WTC11 (cell line): ENCODE results near the gene PCDHGB5. TPM values are rescaled to one million over a fixed set of nuclear protein-coding genes. Genes with fewer than 3 reads are reported as not detected.

Experiments used
- ATAC-seq: fragments of 200-7000 bp; cut with Tn5 transposase; 2 replicates; pipeline ENCODE4 v1.10.0; 2021; ENCODE audit warnings: mild to moderate bottlenecking, moderate library complexity
- CTCF ChIA-PET: fragments of 300-600 bp; sonication (Branson Sonifier 250); formaldehyde crosslinking; loops from one replicate; lab custom pipeline; 2021; ENCODE audit warnings: antibody characterized with exemption; lab: Charles Lee
- POLR2A ChIA-PET: fragments of 350-600 bp; sonication (Branson Sonifier 250); formaldehyde crosslinking; loops from one replicate; lab custom pipeline; 2021; ENCODE audit warnings: antibody characterized with exemption; lab: Charles Lee
- DNase-seq: peaks from one replicate; pipeline ENCODE4 v3.0.0; 2021; ENCODE audit warnings: low spot score
- H3K27ac Mint-ChIP-seq: 2 replicates; pipeline ENCODE4 v1.8.0; 2021; ENCODE audit warnings: mixed read lengths
- H3K27me3 Mint-ChIP-seq: 2 replicates; pipeline ENCODE4 v1.8.0; 2021; ENCODE audit warnings: low read depth, mild to moderate bottlenecking, moderate library complexity, mixed read lengths
- H3K36me3 Mint-ChIP-seq: 2 replicates; pipeline ENCODE4 v1.8.0; 2021; ENCODE audit warnings: mixed read lengths
- H3K4me1 Mint-ChIP-seq: 2 replicates; pipeline ENCODE4 v1.8.0; 2022; ENCODE audit warnings: mixed read lengths
- H3K4me3 Mint-ChIP-seq: 2 replicates; pipeline ENCODE4 v1.8.0; 2021; ENCODE audit warnings: mild to moderate bottlenecking, moderate library complexity, mixed read lengths
- H3K9me3 Mint-ChIP-seq: 2 replicates; pipeline ENCODE4 v1.8.0; 2021; ENCODE audit warnings: mixed read lengths
- ATF1 ChIP-seq: sonication (generic); formaldehyde crosslinking; IDR thresholded peaks from 2 replicates; pipeline ENCODE4 v1.8.1; 2023; ENCODE audit warnings: mild to moderate bottlenecking, moderate library complexity, missing genetic modification reagents
- CREB1 ChIP-seq: sonication (generic); formaldehyde crosslinking; IDR thresholded peaks from 2 replicates; pipeline ENCODE4 v1.8.0; 2023; ENCODE audit warnings: mild to moderate bottlenecking, missing genetic modification reagents
- CREM ChIP-seq: sonication (generic); formaldehyde crosslinking; IDR thresholded peaks from 2 replicates; pipeline ENCODE4 v1.8.1; 2022; ENCODE audit warnings: mild to moderate bottlenecking, missing genetic modification reagents, moderate library complexity
- E2F4 ChIP-seq: sonication (generic); formaldehyde crosslinking; IDR thresholded peaks from 2 replicates; pipeline ENCODE4 v1.8.1; 2022; ENCODE audit warnings: low read depth, mild to moderate bottlenecking, moderate library complexity, missing genetic modification reagents, borderline replicate concordance
- E2F5 ChIP-seq: sonication (generic); formaldehyde crosslinking; IDR thresholded peaks from 2 replicates; pipeline ENCODE4 v1.8.1; 2022; ENCODE audit warnings: mild to moderate bottlenecking, moderate library complexity, missing genetic modification reagents
- ESRRA ChIP-seq: sonication (generic); formaldehyde crosslinking; IDR thresholded peaks from 2 replicates; pipeline ENCODE4 v1.8.1; 2022; ENCODE audit warnings: mild to moderate bottlenecking, missing genetic modification reagents, borderline replicate concordance
- FOXK1 ChIP-seq: sonication (generic); formaldehyde crosslinking; IDR thresholded peaks from 2 replicates; pipeline ENCODE4 v1.8.0; 2022; ENCODE audit warnings: mild to moderate bottlenecking, moderate library complexity, missing genetic modification reagents
- FOXP1 ChIP-seq: sonication (generic); formaldehyde crosslinking; IDR thresholded peaks from 2 replicates; pipeline ENCODE4 v1.8.0; 2022; ENCODE audit warnings: missing genetic modification reagents, mild to moderate bottlenecking, moderate library complexity, borderline replicate concordance
- HMGA2 ChIP-seq: fragments of 250-450 bp; sonication (Bioruptor Pico); IDR thresholded peaks from 2 replicates; pipeline ENCODE4 v1.4.0; 2021; ENCODE audit warnings: mild to moderate bottlenecking, moderate library complexity
- HMGXB4 ChIP-seq: sonication (generic); formaldehyde crosslinking; IDR thresholded peaks from 2 replicates; pipeline ENCODE4 v1.8.1; 2023; ENCODE audit warnings: mild to moderate bottlenecking, moderate library complexity, missing genetic modification reagents
- IRF1 ChIP-seq: sonication (generic); formaldehyde crosslinking; IDR thresholded peaks from 2 replicates; pipeline ENCODE4 v1.8.0; 2023; ENCODE audit warnings: missing genetic modification reagents
- MLX ChIP-seq: sonication (generic); formaldehyde crosslinking; IDR thresholded peaks from 2 replicates; pipeline ENCODE4 v1.8.1; 2023; ENCODE audit warnings: mild to moderate bottlenecking, missing genetic modification reagents, moderate library complexity
- NR3C1 ChIP-seq: sonication (generic); formaldehyde crosslinking; conservative IDR thresholded peaks from 2 replicates; pipeline ENCODE4 v1.8.1; 2023; ENCODE audit warnings: low read depth, mild to moderate bottlenecking, missing genetic modification reagents
- PRRX2 ChIP-seq: fragments of 250-450 bp; sonication (Bioruptor Pico); IDR thresholded peaks from 2 replicates; pipeline ENCODE4 v1.8.0; 2021; ENCODE audit warnings: mild to moderate bottlenecking
- USF2 ChIP-seq: sonication (generic); formaldehyde crosslinking; IDR thresholded peaks from 2 replicates; pipeline ENCODE4 v1.8.1; 2023; ENCODE audit warnings: mild to moderate bottlenecking, missing genetic modification reagents, moderate library complexity
- ZNF121 ChIP-seq: sonication (generic); formaldehyde crosslinking; IDR thresholded peaks from 2 replicates; pipeline ENCODE4 v1.8.0; 2023; ENCODE audit warnings: missing genetic modification reagents
- ZNF138 ChIP-seq: sonication (generic); formaldehyde crosslinking; conservative IDR thresholded peaks from 2 replicates; pipeline ENCODE4 v1.8.1; 2022; ENCODE audit warnings: mild to moderate bottlenecking, moderate library complexity, missing genetic modification reagents
- ZNF232 ChIP-seq: sonication (generic); formaldehyde crosslinking; IDR thresholded peaks from 2 replicates; pipeline ENCODE4 v1.8.0; 2022; ENCODE audit warnings: mild to moderate bottlenecking, missing genetic modification reagents
- ZNF532 ChIP-seq: fragments of 250-450 bp; sonication (Bioruptor Pico); IDR thresholded peaks from 2 replicates; pipeline ENCODE4 v1.9.0; 2021; ENCODE audit warnings: mild to moderate bottlenecking, borderline replicate concordance
- total RNA-seq: library from RNA; stranded (reverse); gene quantifications from 3 replicates; pipeline ENCODE4 v1.2.3, GENCODE V29; 2021

The PCDHGB5 gene
- total RNA-seq, 1 experiment from 2014 or later = 9.7 TPM

GRCh38 chr5:141439411-141440141, 41.8 kb downstream of the PCDHGB5 start (continued):
- TF ChIP-seq IRF1 = no peak
- TF ChIP-seq CREM (CRISPR knock-in tag) = no peak
- TF ChIP-seq USF2 (CRISPR knock-in tag) = no peak
- no peak for TF ChIP-seq E2F5 (CRISPR knock-in tag)

- Mint-ChIP-seq H3K9me3 (peaks cover 12% of the 10 kb centered on the region), H3K36me3 (peaks cover 15% of the 10 kb centered on the region; the same call in 1 of the 2 replicates), H3K4me1 (peaks cover 10% of the 10 kb centered on the region), H3K27ac (no peak overlapping the region), H3K4me3 (no peak overlapping the region), H3K27me3 (no peaks in the 10 kb centered on the region)
- ChIA-PET POLR2A (no interaction called here), CTCF (interaction anchor here (1.2 to 2.5 kb wide), 5 partner anchors 10 to 84 kb away, joined by 3 to 15 read pairs (median 7); partner anchors contain the start of genes PCDHGA12 and PCDHGC3)
- ATAC-seq (no peak), DNase-seq (no peak)
- TF ChIP-seq ZNF121 = no peak
- no peak for TF ChIP-seq ZNF138 (CRISPR knock-in tag)
- no peak for TF ChIP-seq MLX (CRISPR knock-in tag)
- no peak for TF ChIP-seq PRRX2 (CRISPR knock-in tag)
- no peak for TF ChIP-seq E2F4 (CRISPR knock-in tag)
- no peak for TF ChIP-seq ZNF232 (CRISPR knock-in tag)
- TF ChIP-seq NR3C1 (CRISPR knock-in tag) = no peak
- TF ChIP-seq HMGXB4 (CRISPR knock-in tag) = no peak
- TF ChIP-seq FOXK1 (CRISPR knock-in tag) = no peak
Measured at GRCh38 chr5:141440341-141440740, 42.6 kb downstream of the PCDHGB5 start.

GRCh38 chr5:141441571-141442170, 43.9 kb downstream of the PCDHGB5 start:
- POLR2A ChIA-PET = no interaction called here
- Mint-ChIP-seq H3K27ac (no peak overlapping the region), H3K4me3 (no peak overlapping the region), H3K27me3 (no peaks in the 10 kb centered on the region), H3K9me3 (peaks cover 9% of the 10 kb centered on the region; the same call in 1 of the 2 replicates), H3K36me3 (peaks cover 15% of the 10 kb centered on the region; the same call in 1 of the 2 replicates), H3K4me1 (peaks cover 10% of the 10 kb centered on the region)
- no peak for DNase-seq
- CTCF ChIA-PET = interaction anchor here (1.2 to 3.0 kb wide), 4 partner anchors 11 to 219 kb away, joined by 3 to 13 read pairs (median 4); partner anchors contain the start of genes PCDHB14 and PCDHGA12
- ATAC-seq = no peak
- no peak for TF ChIP-seq FOXK1 (CRISPR knock-in tag)
- TF ChIP-seq FOXP1 (CRISPR knock-in tag) = no peak
- TF ChIP-seq PRRX2 (CRISPR knock-in tag) = no peak
- no peak for TF ChIP-seq ZNF532
- no peak for TF ChIP-seq ESRRA (CRISPR knock-in tag)
- no peak for TF ChIP-seq HMGA2 (CRISPR knock-in tag)
- no peak for TF ChIP-seq CREB1
- TF ChIP-seq ATF1 (CRISPR knock-in tag) = no peak
